Measurements from ENCODE around the gene THSD4.

DNA sequence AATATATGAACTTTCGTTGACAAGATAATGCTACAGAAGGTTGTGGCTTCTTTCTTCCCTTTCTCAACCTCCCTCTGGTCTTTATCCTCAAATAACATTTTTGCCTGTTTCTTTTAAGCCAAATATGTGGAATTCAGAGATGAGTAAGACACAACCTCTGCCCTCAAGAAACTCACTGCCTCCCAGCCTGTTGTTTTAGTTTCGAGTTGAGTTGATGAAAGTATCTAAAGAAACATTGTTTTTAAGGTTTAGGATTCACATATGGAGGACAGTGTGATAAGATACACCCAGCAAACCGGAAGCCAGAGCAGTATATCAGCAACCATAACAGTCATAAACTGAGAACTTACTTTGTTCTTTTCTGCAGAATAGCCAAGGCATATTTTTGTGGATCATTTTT is 218.6 kb downstream of the THSD4 start:
- TF ChIP-seq, protein P1, sequence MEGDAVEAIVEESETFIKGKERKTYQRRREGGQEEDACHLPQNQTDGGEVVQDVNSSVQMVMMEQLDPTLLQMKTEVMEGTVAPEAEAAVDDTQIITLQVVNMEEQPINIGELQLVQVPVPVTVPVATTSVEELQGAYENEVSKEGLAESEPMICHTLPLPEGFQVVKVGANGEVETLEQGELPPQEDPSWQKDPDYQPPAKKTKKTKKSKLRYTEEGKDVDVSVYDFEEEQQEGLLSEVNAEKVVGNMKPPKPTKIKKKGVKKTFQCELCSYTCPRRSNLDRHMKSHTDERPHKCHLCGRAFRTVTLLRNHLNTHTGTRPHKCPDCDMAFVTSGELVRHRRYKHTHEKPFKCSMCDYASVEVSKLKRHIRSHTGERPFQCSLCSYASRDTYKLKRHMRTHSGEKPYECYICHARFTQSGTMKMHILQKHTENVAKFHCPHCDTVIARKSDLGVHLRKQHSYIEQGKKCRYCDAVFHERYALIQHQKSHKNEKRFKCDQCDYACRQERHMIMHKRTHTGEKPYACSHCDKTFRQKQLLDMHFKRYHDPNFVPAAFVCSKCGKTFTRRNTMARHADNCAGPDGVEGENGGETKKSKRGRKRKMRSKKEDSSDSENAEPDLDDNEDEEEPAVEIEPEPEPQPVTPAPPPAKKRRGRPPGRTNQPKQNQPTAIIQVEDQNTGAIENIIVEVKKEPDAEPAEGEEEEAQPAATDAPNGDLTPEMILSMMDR (IDR thresholded peaks at IDR 0.05) = no peak
- TF ChIP-seq POLR2A (IDR thresholded peaks at IDR 0.05) (no peak), POLR2AphosphoS5 (IDR thresholded peaks at IDR 0.05) (no peak), EP300 (IDR thresholded peaks at IDR 0.05) (no peak)

All from sigmoid colon (tissue), 4 donors.